ENCODE data around the gene FXYD2. TPM values are rescaled to one million over a fixed set of nuclear protein-coding genes. Genes with fewer than 3 reads are reported as not detected.

FXYD2 gene
- total and polyA plus RNA-seq, 12 donors = 0.40 to 6.0 (median 1.8) TPM

DNA sequence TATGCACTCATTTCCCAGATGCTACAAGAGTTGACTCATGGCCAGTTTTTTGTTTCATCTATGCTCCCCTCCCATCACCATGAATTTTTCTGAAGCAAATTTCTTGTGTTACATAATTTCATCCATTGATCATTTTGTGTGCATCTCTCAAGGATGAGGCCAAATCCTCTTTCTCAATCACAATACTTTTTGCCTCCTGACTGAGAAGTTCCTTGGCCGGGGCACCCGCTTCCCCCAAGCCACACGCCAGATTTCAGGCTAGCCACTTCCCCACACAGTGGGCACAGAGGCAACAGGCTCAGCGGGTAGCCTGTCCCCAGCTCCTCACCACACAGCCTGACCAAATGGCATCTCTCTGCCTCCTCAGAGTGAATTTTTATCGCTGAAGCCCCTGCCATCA lies 17.7 kb downstream of the FXYD2 start:
- TF ChIP-seq CTCF (IDR thresholded peaks at IDR 0.05) = no peak
- no peak for ATAC-seq
- 86 to 96% methylated on average over 5 of the region's 5 CpGs for WGBS, 2 donors
- Histone ChIP-seq H3K4me3 (no peak overlapping the region), H3K36me3 (peaks cover 0 to 19% (median 0%) of the 10 kb centered on the region in 9 donors), H3K27ac (no peak overlapping the region), H3K4me1 (peaks cover 0 to 23% (median 8%) of the 10 kb centered on the region in 9 donors), H3K9me3 (no peaks in the 10 kb centered on the region), H3K27me3 (peaks cover 0 to 3% (median 0%) of the 10 kb centered on the region in 7 donors)
- intact Hi-C loops (cut with DNase I) = loop anchor here in 7 of 10 donors (1.0 to 5.0 kb wide), 6 partner anchors 245 to 385 kb away; no protein-coding TSS in a partner anchor
- no peak for DNase-seq

- Histone ChIP-seq H3K9me3 (no peaks in the 10 kb centered on the region), H3K4me1 (peaks cover 0 to 23% (median 8%) of the 10 kb centered on the region in 9 donors), H3K27me3 (peaks cover 0 to 2% (median 0%) of the 10 kb centered on the region in 7 donors), H3K36me3 (peaks cover 0 to 22% (median 0%) of the 10 kb centered on the region in 9 donors), H3K4me3 (no peak overlapping the region), H3K27ac (no peak overlapping the region)
- intact Hi-C loops (cut with DNase I) = loop anchor here in 7 of 10 donors (5.0 kb wide), 5 partner anchors 247 to 383 kb away; no protein-coding TSS in a partner anchor
- no peak for TF ChIP-seq CTCF (IDR thresholded peaks at IDR 0.05)
- ATAC-seq = no peak
- DNase-seq = no peak
- 67% methylated on average over 1 of the region's 1 CpG for WGBS, 2 donors
Measured at GRCh38 chr11:117805045-117805444, 19.5 kb downstream of the FXYD2 start.

GRCh38 chr11:117803896-117804295 lies 20.6 kb downstream of the FXYD2 start:
- intact Hi-C loops (cut with DNase I) = no loop called here
- H3K27ac ChIP-seq = no peak overlapping the region
- WGBS, 2 donors = 97 to 99% methylated on average over 8 of the region's 8 CpGs
- ATAC-seq (no peak), DNase-seq (no peak)
- peaks cover 0 to 22% (median 0%) of the 10 kb centered on the region in 9 donors for H3K36me3 ChIP-seq
- H3K4me3 ChIP-seq = no peak overlapping the region
- H3K27me3 ChIP-seq = peaks cover 0 to 7% (median 0%) of the 10 kb centered on the region in 7 donors
- TF ChIP-seq CTCF (IDR thresholded peaks at IDR 0.05) = no peak
- H3K4me1 ChIP-seq = peaks cover 0 to 16% (median under 1%) of the 10 kb centered on the region in 9 donors
- H3K9me3 ChIP-seq = no peaks in the 10 kb centered on the region

GRCh38 chr11:117799634-117800033 lies 24.9 kb downstream of the FXYD2 start:
- intact Hi-C loops (cut with DNase I) = no loop called here
- H3K27ac ChIP-seq = no peak overlapping the region
- H3K4me3 ChIP-seq = no peak overlapping the region
- H3K9me3 ChIP-seq = no peaks in the 10 kb centered on the region
- H3K4me1 ChIP-seq = peaks cover 6 to 23% (median 19%) of the 10 kb centered on the region in 9 donors
- WGBS, 2 donors = 77 to 80% methylated on average over 5 of the region's 5 CpGs
- H3K27me3 ChIP-seq = peaks cover 7 to 49% (median 33%) of the 10 kb centered on the region in 7 donors
- peaks cover 0 to 8% (median 0%) of the 10 kb centered on the region in 9 donors for H3K36me3 ChIP-seq
- TF ChIP-seq CTCF (IDR thresholded peaks at IDR 0.05) = no peak
- DNase-seq = no peak
- ATAC-seq = no peak
